NCI-H345 treated with DMSO at 0.1 percent for 48 hours (cell line): ENCODE measurements around the gene GIT1.
A peak's percentile ranks its signal among the peaks of the same experiment; 100 is the strongest.

Experiments
- DNase-seq: peaks from one replicate; lab custom pipeline; 2025; ENCODE audit not compliant: unreplicated experiment; lab: John Stamatoyannopoulos, UW

Gene GIT1

GRCh38 chr17:29579866-29580771, 9.3 kb downstream of the GIT1 start:
- peak; percentile 53 for DNase-seq

GRCh38 chr17:29578626-29579485, 10.6 kb downstream of the GIT1 start:
- DNase-seq, result no peak

GRCh38 chr17:29577385-29578211, 11.8 kb downstream of the GIT1 start:
- no peak for DNase-seq

- DNase-seq, result no peak
These were observed 12.5 kb downstream of the GIT1 start for GRCh38 chr17:29577001-29577370.

- DNase-seq, result no peak
These were observed 13.0 kb downstream of the GIT1 start for GRCh38 chr17:29576214-29577000.

GRCh38 chr17:29575511-29576213, 13.8 kb downstream of the GIT1 start:
- DNase-seq, result no peak

- no peak for DNase-seq
These were observed 14.5 kb downstream of the GIT1 start for GRCh38 chr17:29574732-29575510.

GRCh38 chr17:29573871-29574731, 15.3 kb downstream of the GIT1 start:
- no peak for DNase-seq

- DNase-seq, result no peak
These were observed 15.9 kb downstream of the GIT1 start for GRCh38 chr17:29573558-29573869.

GRCh38 chr17:29572691-29573557, 16.5 kb downstream of the GIT1 start:
- DNase-seq, result no peak

- DNase-seq, result no peak
These were observed 17.4 kb downstream of the GIT1 start for GRCh38 chr17:29571883-29572681.

GRCh38 chr17:29571486-29571882, 18.0 kb downstream of the GIT1 start:
- no peak for DNase-seq

- no peak for DNase-seq
These were observed 18.9 kb downstream of the GIT1 start for GRCh38 chr17:29570521-29570920.

GRCh38 chr17:29569245-29569950, 20.1 kb downstream of the GIT1 start:
- DNase-seq, result no peak

GRCh38 chr17:29568331-29569244, 20.9 kb downstream of the GIT1 start, which contains the start of gene TP53I13:
TP53I13 (plus strand) TSS chr17:29568701; CDS start chr17:29568759, 58 bp downstream.
- DNase-seq, result peak; percentile 33
